GM12878 (cell line): ENCODE measurements around the gene RP9. TPM values are rescaled to one million over a fixed set of nuclear protein-coding genes. Genes with fewer than 3 reads are reported as not detected.

Experiments used
- polyA plus RNA-seq, 11 experiments: library from polyadenylated mRNA; depleted of rRNA in 4 of 11; unstranded in 6 of 11; stranded (reverse) in 5 of 11; fragments of >200 nt; fragmentation: Nextera tagmentation in 4 of 11; fragmentation: Illumina TruSeq in 1 of 11; extraction: Ambion mirVana in 4 of 11; extraction: Trizol in 1 of 11; gene quantifications; 1 replicate in 1 of 11; 2 replicates in 10 of 11; pipeline versions ENCODE4 v1.2.1 to v1.2.3, GENCODE V29; 2011 to 2016; ENCODE audit warnings: inconsistent platforms in 2 of 11, missing spikeins in 2 of 11, low read depth in 1 of 11
- small RNA-seq: library from RNA; depleted of rRNA; stranded (forward); fragments of <200 nt; gene quantifications from one replicate; pipeline ENCODE3, GENCODE V24; 2014
- total RNA-seq, 4 experiments: library from RNA; depleted of rRNA in 3 of 4; stranded (reverse); fragments of >200 nt in 3 of 4; fragmentation: Illumina TruSeq in 1 of 4; extraction: Trizol in 1 of 4; gene quantifications; 2 replicates each; pipeline versions ENCODE4 v1.2.1 to v1.2.3, GENCODE V29; 2013 to 2021

The RP9 gene
- total and polyA plus RNA-seq, 10 of the 15 experiments (the other 5 are each of a cell fraction or from before 2014, with no cell fraction given) = 7.6 to 25.3 (median 16.9) TPM

Small RNA genes within 50 kb of the gene (small RNA-seq; reads per million reads assigned to genes)
- gene AC074338.1 (not detected), gene RN7SL505P (not detected)

Other genes starting within 250 kb of the RP9 start
- gene KBTBD2, start 217.6 kb downstream of the RP9 start, total RNA-seq (2014; rRNA removed) = 20.0 and 20.2 TPM in 2 replicates
- gene KBTBD2, start 217.6 kb downstream of the RP9 start, total RNA-seq (2014; rRNA removed; fragmentation: Illumina TruSeq; extraction: Trizol) = 18.9 and 19.5 TPM in 2 replicates
- gene KBTBD2, start 217.6 kb downstream of the RP9 start, total RNA-seq (2021) = 11.8 and 16.0 TPM in 2 replicates
- gene KBTBD2, start 217.6 kb downstream of the RP9 start, polyA plus RNA-seq (2011; rRNA removed) = 22.3 and 31.5 TPM in 2 replicates
- gene KBTBD2, start 217.6 kb downstream of the RP9 start, polyA plus RNA-seq (2014; fragmentation: Illumina TruSeq; extraction: Trizol) = 16.9 and 21.7 TPM in 2 replicates
- 1 to 10 TPM; 8.1 to 8.3 TPM for gene KBTBD2, start 217.6 kb downstream of the RP9 start, polyA plus RNA-seq (2014; fragmentation: Nextera tagmentation; extraction: Ambion mirVana)
- 14.5 and 16.4 TPM in 2 replicates for gene KBTBD2, start 217.6 kb downstream of the RP9 start, polyA plus RNA-seq (2014; rRNA removed)
- gene KBTBD2, start 217.6 kb downstream of the RP9 start, polyA plus RNA-seq (2016; fragmentation: Nextera tagmentation; extraction: Ambion mirVana) = 10 to 100 TPM; 11.9 to 12.4 TPM
- 3.8 and 5.1 TPM in 2 replicates for gene FKBP9, start 152.0 kb downstream of the RP9 start, total RNA-seq (2014; rRNA removed)
- 3.1 and 3.5 TPM in 2 replicates for gene FKBP9, start 152.0 kb downstream of the RP9 start, total RNA-seq (2014; rRNA removed; fragmentation: Illumina TruSeq; extraction: Trizol)
- 5.6 and 6.6 TPM in 2 replicates for gene FKBP9, start 152.0 kb downstream of the RP9 start, total RNA-seq (2021)
- 0.04 TPM in 2 replicates for gene FKBP9, start 152.0 kb downstream of the RP9 start, polyA plus RNA-seq (2011; rRNA removed)
- gene FKBP9, start 152.0 kb downstream of the RP9 start, polyA plus RNA-seq (2014; fragmentation: Illumina TruSeq; extraction: Trizol) = 2.5 and 3.1 TPM in 2 replicates
- gene FKBP9, start 152.0 kb downstream of the RP9 start, polyA plus RNA-seq (2014; fragmentation: Nextera tagmentation; extraction: Ambion mirVana) = 1 to 10 TPM; 1.0 to 1.3 TPM
- gene FKBP9, start 152.0 kb downstream of the RP9 start, polyA plus RNA-seq (2014; rRNA removed) = 2.4 and 3.7 TPM in 2 replicates
- 1 to 10 TPM; 1.6 to 2.2 TPM for gene FKBP9, start 152.0 kb downstream of the RP9 start, polyA plus RNA-seq (2016; fragmentation: Nextera tagmentation; extraction: Ambion mirVana)
- 61.0 and 80.5 TPM in 2 replicates for gene NT5C3A, start 46.6 kb downstream of the RP9 start, total RNA-seq (2014; rRNA removed)
- 86.8 and 95.5 TPM in 2 replicates for gene NT5C3A, start 46.6 kb downstream of the RP9 start, total RNA-seq (2014; rRNA removed; fragmentation: Illumina TruSeq; extraction: Trizol)
- gene NT5C3A, start 46.6 kb downstream of the RP9 start, total RNA-seq (2021) = 53.8 and 60.2 TPM in 2 replicates
- 96.5 and 181 TPM in 2 replicates for gene NT5C3A, start 46.6 kb downstream of the RP9 start, polyA plus RNA-seq (2011; rRNA removed)
- 88.1 and 115 TPM in 2 replicates for gene NT5C3A, start 46.6 kb downstream of the RP9 start, polyA plus RNA-seq (2014; fragmentation: Illumina TruSeq; extraction: Trizol)
- gene NT5C3A, start 46.6 kb downstream of the RP9 start, polyA plus RNA-seq (2014; fragmentation: Nextera tagmentation; extraction: Ambion mirVana) = 100 to 1,000 TPM in 1 of 2 experiments, 10 to 100 TPM in 1; 81.8 to 111 TPM
- 50.9 and 59.9 TPM in 2 replicates for gene NT5C3A, start 46.6 kb downstream of the RP9 start, polyA plus RNA-seq (2014; rRNA removed)
- 10 to 100 TPM; 53.0 to 57.9 TPM for gene NT5C3A, start 46.6 kb downstream of the RP9 start, polyA plus RNA-seq (2016; fragmentation: Nextera tagmentation; extraction: Ambion mirVana)
- gene BBS9, start 20.2 kb upstream of the RP9 start, total RNA-seq (2014; rRNA removed) = 2.8 and 3.3 TPM in 2 replicates
- gene BBS9, start 20.2 kb upstream of the RP9 start, total RNA-seq (2014; rRNA removed; fragmentation: Illumina TruSeq; extraction: Trizol) = 2.4 and 2.8 TPM in 2 replicates
- 4.1 and 4.8 TPM in 2 replicates for gene BBS9, start 20.2 kb upstream of the RP9 start, total RNA-seq (2021)
- 5.6 and 6.5 TPM in 2 replicates for gene BBS9, start 20.2 kb upstream of the RP9 start, polyA plus RNA-seq (2011; rRNA removed)
- 2.2 and 2.9 TPM in 2 replicates for gene BBS9, start 20.2 kb upstream of the RP9 start, polyA plus RNA-seq (2014; fragmentation: Illumina TruSeq; extraction: Trizol)
- gene BBS9, start 20.2 kb upstream of the RP9 start, polyA plus RNA-seq (2014; fragmentation: Nextera tagmentation; extraction: Ambion mirVana) = 1 to 10 TPM; 1.2 to 2.3 TPM
- gene BBS9, start 20.2 kb upstream of the RP9 start, polyA plus RNA-seq (2014; rRNA removed) = 1.5 TPM in 2 replicates
- gene BBS9, start 20.2 kb upstream of the RP9 start, polyA plus RNA-seq (2016; fragmentation: Nextera tagmentation; extraction: Ambion mirVana) = 1 to 10 TPM; 2.3 to 4.5 TPM